Astrocyte of the spinal cord (primary cell): ENCODE results near the gene ITSN2.
"Not testable (repeated sequence)": the region's sequence is repeated elsewhere in the genome, so short reads cannot be mapped to it uniquely, and the experiment has no call there.

Experiments
- DNase-seq: peaks from one replicate; pipeline ENCODE4 v3.0.0; 2011; ENCODE audit warnings: low read depth, low spot score
- H3K4me3 ChIP-seq: 2 replicates; pipeline ENCODE4 v1.5.1; 2011; ENCODE audit warnings: low read depth, mild to moderate bottlenecking, low read length, moderate library complexity
- in situ Hi-C: cut with HindIII; loops from 2 replicates; pipeline ENCODE4 v1.10.0; 2017; ENCODE audit warnings: low sequenced_read_pairs
- TF ChIP-seq, protein P1 (sequence below): IDR thresholded peaks from 2 replicates; pipeline ENCODE4 v1.5.1; 2012; ENCODE audit warnings: low read depth, mild to moderate bottlenecking, low read length, inconsistent platforms

The ITSN2 gene

DNA sequence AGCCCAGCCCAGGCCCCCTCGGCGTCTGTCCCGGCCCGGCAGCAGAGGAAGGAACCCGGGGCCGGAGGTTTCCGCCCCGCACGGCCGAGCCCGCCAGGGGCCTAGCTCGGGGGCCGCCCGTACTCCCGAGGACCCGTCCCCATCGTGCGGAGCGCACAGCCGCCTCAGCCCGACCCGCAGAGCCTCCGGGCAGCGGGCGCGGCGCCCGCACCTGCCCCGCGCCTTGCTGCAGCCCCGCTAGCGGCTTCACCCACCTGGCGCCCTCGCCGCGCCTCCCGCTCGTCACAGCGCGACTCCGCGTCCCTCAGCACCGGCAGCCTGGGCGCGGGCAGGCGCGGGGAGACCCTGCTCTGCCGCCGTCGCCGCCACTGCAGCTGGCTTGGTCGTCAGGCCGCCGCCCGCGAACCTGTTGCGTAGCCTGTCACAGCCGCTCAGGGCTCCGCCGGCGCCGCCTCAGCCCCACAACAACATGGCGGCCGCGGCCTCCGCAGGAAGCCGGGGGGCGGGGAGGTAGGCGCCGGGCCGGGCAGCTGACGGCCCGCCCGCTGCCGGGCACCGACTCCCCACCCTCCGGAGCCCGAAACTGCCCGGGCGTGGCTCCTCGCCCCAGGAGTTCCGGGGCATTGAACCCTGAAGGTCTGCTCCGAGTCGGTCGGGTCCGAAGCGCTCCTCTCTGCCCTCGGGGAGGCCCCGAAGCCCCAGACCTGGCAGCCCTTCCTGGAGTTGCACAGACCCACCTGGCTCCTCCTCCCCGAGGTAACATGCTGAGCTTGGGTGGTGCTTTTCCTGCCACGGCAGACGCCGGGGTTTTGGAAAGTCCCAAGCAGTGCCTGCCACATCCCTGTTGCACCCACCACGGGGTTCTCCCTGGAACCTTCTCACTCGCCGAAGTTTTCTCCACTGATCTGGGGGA is at the start of gene ITSN2:
Gene ITSN2, minus strand, starts transcription at position 487 of the 913 bp plus-strand sequence. CDS start 32,454 bp downstream, outside the sequence.
- TF ChIP-seq, protein P1, sequence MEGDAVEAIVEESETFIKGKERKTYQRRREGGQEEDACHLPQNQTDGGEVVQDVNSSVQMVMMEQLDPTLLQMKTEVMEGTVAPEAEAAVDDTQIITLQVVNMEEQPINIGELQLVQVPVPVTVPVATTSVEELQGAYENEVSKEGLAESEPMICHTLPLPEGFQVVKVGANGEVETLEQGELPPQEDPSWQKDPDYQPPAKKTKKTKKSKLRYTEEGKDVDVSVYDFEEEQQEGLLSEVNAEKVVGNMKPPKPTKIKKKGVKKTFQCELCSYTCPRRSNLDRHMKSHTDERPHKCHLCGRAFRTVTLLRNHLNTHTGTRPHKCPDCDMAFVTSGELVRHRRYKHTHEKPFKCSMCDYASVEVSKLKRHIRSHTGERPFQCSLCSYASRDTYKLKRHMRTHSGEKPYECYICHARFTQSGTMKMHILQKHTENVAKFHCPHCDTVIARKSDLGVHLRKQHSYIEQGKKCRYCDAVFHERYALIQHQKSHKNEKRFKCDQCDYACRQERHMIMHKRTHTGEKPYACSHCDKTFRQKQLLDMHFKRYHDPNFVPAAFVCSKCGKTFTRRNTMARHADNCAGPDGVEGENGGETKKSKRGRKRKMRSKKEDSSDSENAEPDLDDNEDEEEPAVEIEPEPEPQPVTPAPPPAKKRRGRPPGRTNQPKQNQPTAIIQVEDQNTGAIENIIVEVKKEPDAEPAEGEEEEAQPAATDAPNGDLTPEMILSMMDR, result no peak
- DNase-seq, result peak; percentile 57
- in situ Hi-C loops, result no loop called here
- H3K4me3 ChIP-seq, result peak within 1 kb of the TSS; percentile 76

- in situ Hi-C loops, result no loop called here
- TF ChIP-seq, protein P1, result no peak
- DNase-seq, result no peak
- H3K4me3 ChIP-seq, result no peak overlapping the region
Measured at GRCh38 chr2:24409171-24409570, 48.8 kb upstream of the ITSN2 start.

DNA sequence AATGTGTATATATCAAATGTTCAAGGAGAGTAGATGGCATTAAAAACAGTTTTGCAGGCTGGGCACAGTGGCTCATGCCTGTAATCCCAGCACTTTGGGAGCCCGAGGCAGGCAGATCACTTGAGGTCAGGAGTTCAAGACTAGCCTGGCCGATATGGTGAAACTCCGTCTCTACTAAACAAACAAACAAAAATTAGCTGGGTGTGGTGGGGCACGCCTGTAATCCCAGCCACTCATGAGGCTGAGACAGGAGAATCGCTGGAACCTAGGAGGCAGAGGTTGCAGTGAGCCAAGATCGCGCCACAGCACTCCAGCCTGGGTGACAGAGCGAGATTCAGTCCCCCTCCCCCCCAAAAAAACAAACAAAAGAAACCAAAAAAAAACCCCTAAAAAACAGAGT is 48.4 kb upstream of the ITSN2 start:
- DNase-seq, H3K4me3 ChIP-seq, in situ Hi-C loops: not testable (repeated sequence)

GRCh38 chr2:24404491-24404921 is 44.2 kb upstream of the ITSN2 start:
- peak; percentile 42 for DNase-seq
- in situ Hi-C loops, result no loop called here
- H3K4me3 ChIP-seq, result no peak overlapping the region
- TF ChIP-seq, protein P1, result no peak

DNA sequence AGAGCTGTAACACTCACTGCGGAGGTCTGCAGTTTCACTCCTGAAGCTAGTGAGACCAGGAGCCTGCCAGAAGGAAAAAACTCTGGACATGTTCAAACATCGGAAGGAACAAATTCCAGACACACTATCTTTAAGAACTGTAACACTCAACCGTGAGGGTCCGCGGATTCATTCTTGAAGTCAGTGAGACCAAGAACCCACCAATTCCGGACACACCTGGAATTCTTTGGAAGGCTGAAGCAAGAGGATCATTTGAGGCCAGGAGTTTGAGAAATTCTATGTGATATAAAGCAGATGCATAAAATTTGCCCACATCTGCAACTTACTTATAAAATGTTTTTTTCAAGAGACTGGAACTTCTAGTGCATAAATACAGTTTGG is 43.5 kb upstream of the ITSN2 start:
- DNase-seq, result no peak
- in situ Hi-C loops, result no loop called here
- TF ChIP-seq, protein P1, result no peak
- no peak overlapping the region for H3K4me3 ChIP-seq

DNA sequence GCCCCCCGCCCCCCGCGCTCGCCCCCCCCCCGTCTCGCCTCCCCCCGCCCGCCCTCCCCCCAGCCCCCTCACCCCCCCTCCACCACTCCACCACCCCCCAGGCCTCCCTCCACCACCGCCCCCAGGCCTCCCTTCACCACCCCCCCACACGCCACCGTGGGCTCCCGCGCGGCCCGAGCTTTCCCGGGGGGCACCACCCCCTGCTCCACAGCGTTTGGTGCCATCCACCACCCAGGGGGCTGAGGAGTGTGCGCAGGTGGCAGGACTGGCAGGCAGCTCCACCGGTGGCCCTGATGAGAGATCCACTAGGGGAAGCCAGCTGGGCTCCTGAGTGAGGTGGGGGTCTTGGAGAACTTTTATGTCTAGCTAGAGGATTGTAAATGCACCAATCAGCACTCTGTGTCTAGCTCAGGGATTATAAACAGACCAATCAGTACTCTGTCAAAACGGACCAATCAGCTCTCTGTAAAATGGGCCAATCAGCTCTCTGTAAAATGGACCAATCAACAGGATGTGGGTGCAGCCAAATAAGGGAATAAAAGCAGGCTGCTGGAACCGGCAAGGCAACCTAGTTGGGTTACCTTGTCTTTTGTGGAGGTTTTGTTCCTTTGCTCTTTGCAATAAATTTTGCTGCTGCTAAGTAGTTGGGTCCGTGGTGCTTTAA is 43.0 kb upstream of the ITSN2 start:
- DNase-seq, result no peak
- in situ Hi-C loops, result no loop called here
- TF ChIP-seq, protein P1, result no peak
- H3K4me3 ChIP-seq, result no peak overlapping the region
